GM12892 (cell line): ENCODE data around the gene TBC1D12.

Experiments
- POLR2A ChIP-seq: IDR thresholded peaks from 2 replicates; pipeline ENCODE4 v1.6.1; 2011; ENCODE audit warnings: low read depth, low read length, control low read depth
- POLR2AphosphoS5 ChIP-seq: IDR thresholded peaks from 2 replicates; pipeline ENCODE4 v1.6.1; 2011; ENCODE audit warnings: low read depth, low read length, control low read depth
- TAF1 ChIP-seq: IDR thresholded peaks from 2 replicates; pipeline ENCODE4 v1.6.1; 2011; ENCODE audit warnings: low read depth, mild to moderate bottlenecking, control low read depth, low read length, borderline replicate concordance

- TF ChIP-seq POLR2A: no peak
- TF ChIP-seq TAF1: no peak
- no peak for TF ChIP-seq POLR2AphosphoS5
Measured at GRCh38 chr10:94405406-94405805, 3.1 kb downstream of the TBC1D12 start.
